ENCODE measurements around the gene MAP2K5.

The MAP2K5 gene

GRCh38 chr15:67828969-67829646, 286.6 kb downstream of the MAP2K5 start:
- no peak for DNase-seq

DNA sequence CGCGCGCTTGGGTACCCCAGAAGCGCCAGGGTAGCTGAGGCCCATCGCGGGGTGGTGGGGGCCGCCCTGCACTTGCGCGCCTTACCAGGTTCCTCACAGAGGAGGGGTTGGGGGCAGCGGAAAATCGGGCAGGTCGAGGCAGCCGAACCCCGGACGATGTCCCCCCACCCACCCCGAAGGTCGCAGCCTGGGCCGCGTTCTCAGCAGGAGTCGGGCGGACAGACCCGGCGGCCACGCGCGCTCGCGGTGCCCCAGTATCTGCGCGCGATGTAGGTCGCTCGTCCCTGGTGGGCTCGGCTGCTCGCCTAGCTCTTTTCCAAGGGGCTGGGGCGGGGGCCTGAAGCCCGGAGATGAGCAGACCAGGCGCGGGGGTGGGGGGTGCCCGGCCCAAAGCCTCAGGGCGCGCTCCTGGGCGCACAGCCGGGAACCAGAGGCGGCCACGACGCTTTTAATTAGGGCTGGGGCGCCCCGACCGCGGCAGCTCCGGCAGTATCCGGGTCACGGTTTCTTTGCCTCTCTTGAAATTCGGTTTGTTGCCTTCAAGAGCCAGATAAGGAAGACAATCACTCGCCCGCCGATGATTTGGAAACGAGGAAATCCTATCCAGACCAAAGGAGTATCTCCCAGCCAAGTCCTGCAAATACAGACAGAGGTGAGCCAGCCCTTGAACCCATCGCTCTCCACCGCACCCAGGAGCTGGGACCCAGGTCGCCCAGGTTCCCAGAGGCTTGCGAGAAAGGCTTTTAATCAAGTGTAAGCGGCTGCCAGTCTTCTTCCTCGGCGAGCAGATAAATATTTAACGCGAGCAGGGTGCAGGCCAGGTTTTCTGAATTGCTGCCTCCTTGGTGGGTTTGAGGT, 287.4 kb downstream of the MAP2K5 start:
- DNase-seq, result no peak

GRCh38 chr15:67831363-67831762, 288.9 kb downstream of the MAP2K5 start:
- DNase-seq, result no peak

GRCh38 chr15:67832031-67832551, 289.6 kb downstream of the MAP2K5 start:
- no peak for DNase-seq

- DNase-seq, result peak; percentile 10
Observed at GRCh38 chr15:67832897-67833709, 290.6 kb downstream of the MAP2K5 start.

DNA sequence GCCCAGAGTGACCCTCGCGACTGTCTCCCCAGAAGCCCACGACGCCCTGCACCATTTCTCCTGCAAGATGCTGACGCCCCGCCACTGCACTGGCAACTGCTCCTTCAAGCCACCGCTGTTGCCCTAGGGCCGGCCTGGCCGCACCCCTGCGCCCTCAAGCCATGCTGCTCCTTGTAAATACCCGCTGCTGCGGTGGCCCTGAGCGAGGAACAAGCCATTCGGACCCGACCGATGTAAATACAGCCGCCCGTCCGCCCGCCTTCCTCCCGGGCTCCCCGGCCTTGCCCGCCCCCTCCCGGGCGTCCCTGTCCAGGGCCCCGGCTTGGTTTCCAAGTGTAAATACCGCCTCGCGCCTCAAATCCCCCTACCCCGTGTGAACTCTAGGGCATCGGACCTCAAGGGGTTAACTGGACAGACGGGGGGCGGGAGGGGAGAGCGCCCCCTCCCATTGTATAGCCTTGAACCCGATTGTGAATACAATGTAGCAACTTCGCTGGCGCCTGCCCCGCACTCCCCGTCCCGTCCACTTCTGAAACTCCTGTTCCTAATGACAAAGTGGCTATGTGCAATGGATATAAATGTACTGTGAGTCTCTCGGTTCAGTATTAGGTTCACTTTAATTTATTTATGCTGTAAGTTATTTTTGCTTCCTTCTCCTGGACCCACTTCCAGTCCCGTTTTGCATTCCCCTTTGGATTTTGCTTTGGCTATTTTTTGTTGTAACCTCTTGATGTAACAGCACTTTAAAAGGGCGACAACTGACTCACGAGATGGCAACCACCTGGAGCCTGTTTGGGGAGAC, 291.4 kb downstream of the MAP2K5 start:
- peak; percentile 51 for DNase-seq

DNA sequence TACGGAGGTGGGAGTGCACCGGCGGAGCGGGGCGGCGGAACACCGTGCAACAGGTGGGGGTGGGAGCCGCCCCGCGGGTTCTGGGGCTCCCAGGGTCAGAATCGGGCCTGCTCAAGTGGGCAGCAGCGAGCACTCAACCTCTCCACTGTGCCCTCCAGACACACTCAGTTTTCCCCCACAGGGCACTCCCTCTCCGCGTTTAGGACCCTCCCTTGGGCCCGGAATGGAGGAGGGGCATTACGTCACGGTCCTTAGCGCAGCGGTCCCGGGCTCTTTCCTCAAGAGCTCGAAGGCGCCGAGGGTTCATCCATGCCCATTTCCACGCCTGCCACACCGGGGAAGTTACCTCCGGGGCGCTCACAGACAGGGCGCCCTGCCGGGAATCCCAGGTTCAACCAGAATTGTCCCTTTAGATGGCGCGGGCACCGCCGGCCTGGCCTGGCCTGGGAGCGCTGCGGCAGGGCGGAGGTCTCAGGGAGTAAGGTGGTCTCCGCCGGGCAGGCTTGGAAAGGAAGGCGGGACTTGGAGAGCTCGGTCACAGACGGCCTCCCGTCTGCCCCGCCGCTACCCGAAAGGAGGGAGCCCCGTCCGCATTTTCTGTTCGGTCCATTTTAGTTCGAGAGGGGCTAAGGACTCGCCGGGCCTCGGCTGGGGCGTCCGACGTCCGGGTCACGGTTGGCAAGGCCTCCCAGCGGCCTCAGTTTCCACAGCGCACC, 292.2 kb downstream of the MAP2K5 start:
- DNase-seq, result peak; percentile 25

DNA sequence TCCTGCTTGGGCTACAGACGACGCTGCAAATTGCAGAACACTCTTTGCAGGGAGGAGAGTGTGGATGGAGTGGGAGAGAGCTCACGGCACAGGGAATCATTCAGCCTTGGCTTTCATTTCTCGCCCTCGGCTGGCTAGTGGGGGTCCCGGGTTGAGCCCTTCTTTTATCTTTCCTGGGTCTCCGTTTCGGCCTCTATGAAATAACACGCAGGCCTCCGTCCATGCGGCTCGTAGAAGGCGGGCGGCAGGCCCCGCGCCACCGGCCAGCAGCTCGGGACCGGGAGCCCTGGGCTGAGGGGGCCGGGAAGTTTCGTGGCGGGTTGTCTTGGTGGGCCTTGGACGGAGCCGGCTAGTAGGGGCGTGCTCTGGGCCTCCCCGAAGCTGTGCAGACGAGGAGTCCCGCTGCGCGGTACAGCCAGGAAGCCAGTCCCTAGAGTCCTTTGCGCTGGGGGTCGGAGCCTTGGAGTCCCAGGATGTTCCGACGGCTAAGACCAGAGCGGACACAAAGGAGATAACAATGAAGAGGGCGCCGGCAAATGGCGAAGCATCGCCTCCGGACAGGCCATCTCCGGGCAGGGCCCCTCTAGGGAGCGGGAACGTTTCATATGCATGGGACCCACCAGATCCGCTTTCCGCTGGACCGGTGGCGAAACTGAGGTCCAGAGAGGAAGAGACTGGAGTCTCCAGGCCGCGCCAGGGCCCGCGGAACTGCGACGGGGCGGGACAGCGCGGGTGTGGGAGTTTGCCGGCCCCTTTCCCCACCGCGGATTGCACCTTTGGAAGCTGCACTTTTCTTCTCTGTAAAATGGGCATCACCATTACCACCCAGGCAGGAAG, 293.0 kb downstream of the MAP2K5 start:
- DNase-seq, result peak; percentile 21

GRCh38 chr15:67836134-67836455, 293.6 kb downstream of the MAP2K5 start:
- DNase-seq, result peak; percentile 26

DNA sequence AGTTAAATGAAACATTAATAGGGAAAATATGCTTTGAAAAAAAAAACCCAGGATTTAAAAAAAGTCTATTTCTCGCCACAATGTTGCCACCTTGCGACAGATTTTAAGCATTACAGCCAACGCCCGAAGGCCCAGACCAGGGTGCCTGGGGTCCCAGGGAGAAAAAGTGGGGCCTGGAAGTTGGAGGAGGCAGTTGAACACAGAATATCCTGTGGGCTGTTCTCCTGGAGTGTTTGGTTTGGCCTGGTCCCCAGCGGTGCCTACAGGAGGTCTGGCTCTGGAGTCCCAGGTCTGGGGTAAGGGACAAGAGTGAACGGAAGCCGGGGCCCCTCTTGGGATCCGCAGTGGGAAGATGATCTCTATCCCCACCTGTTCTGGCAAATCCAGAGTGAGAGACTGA, 294.0 kb downstream of the MAP2K5 start:
- DNase-seq, result peak; percentile 60

DNA sequence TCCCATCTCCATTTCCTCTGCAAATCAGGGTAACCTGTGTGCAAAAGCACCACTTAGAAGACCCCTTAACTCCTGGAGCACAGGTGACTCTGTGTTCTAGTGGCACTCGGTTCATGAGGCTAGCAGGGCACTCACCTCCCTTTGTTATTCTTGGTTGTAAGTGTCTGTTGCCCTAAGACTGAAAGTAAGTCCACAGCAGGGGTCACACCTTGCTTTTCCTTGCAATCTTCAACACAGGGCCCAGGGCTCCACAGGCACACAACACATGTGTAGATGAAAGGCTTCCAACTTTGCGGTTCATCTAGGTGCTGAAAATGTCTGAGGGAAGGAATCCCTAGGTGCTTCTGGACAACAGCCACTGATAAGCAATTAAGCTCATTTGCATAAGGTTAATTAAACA, 294.5 kb downstream of the MAP2K5 start:
- DNase-seq, result no peak

GRCh38 chr15:67838789-67839332, 296.4 kb downstream of the MAP2K5 start:
- peak; percentile 31 for DNase-seq

DNA sequence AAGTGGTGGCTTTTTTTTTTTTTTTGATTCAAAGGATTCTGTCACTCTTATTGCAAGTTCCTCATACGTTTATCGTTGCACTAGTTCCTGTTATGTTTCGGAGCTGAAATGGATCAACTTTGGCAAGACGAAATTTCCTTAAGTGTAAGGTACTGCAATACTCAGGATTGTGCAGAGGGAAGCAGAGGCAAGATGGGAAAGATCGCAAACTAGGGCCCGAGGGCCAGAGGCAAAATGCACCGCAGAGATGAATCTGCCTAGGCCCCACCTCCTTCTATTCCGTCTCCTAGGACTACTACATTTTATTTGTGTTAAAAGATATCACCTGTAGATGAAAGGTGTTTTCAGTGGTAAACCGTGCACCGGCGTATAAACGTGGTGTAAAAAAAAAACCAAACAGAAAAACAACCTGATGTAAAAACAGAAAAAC, 297.0 kb downstream of the MAP2K5 start:
- peak; percentile 44 for DNase-seq

- DNase-seq, result peak; percentile 96
Observed at GRCh38 chr15:67839929-67840748, 297.6 kb downstream of the MAP2K5 start, which contains the start of gene RNU6-1. Gene RNU6-1 (minus strand): TSS chr15:67840045.

DNA sequence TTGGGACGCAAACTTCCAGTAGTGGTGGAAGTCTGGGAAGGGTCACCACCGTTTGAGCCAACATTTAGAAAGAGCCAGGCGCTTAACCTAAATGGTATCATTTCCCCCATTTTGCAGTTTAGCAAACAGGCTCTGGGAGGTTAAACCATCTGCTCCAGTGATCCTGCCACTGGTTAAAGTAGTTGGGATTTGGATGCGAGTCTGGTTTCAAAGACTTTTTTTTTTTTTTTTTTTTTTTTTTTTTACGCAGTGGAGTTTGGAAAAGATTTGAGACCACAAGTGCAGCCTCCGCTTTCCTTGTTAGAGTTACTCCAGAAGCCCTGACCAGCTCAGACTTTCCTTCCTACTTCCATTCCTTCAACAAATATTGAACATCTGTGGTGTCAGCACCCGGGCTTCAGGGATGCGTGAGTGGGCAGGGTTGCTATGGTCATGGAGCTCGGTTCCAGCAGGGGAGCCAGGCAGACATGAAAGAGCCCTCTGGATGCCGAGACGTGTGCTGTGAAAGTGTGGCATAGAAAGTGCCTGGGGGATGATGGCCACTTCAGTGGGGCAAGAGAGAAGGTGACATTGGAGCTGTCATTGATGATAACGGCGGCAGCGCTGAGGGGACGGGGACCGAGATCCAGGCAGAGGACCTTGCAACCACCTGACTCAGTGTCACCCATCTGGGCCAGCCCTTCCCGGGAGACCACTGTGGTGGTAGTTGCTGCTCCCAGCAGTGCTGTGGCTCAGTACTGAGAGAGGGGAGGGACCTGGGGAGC, 298.4 kb downstream of the MAP2K5 start:
- peak; percentile 48 for DNase-seq

DNA sequence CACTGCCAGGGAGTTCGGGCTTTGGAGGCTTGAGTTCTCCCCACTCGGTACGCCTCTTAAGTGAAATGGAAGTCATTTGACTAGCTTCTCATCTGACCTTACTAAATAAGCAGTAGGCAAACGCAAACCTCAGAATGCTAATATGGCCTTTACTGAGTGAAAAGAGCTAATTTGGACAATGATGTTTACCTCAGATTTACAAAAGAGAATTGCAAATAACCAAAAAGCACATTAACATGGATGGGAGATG, 298.9 kb downstream of the MAP2K5 start:
- no peak for DNase-seq

GRCh38 chr15:67843092-67843501, 300.6 kb downstream of the MAP2K5 start:
- DNase-seq, result no peak

GRCh38 chr15:67843571-67844387, 301.3 kb downstream of the MAP2K5 start:
- no peak for DNase-seq

Measured in stimulated activated CD4-positive, alpha-beta T cell treated with anti-CD3 and anti-CD28 coated beads, Interleukin-15, amount 100 ng/mL, for 24 hours (primary cell).